ENCODE results near the gene DLL1.
"Not testable (repeated sequence)": the region's sequence is repeated elsewhere in the genome, so short reads cannot be mapped to it uniquely, and the experiment has no call there.

Gene DLL1

GRCh38 chr6:170266061-170266825, 24.6 kb downstream of the DLL1 start:
- peak; percentile 77 for DNase-seq

GRCh38 chr6:170265655-170266054, 25.2 kb downstream of the DLL1 start:
- DNase-seq = peak; percentile 73

GRCh38 chr6:170264644-170265043, 26.2 kb downstream of the DLL1 start:
- not testable (repeated sequence) for DNase-seq

- no peak for DNase-seq
Measured at GRCh38 chr6:170264086-170264485, 26.8 kb downstream of the DLL1 start.

- DNase-seq = no peak
Measured at GRCh38 chr6:170263410-170263809, 27.5 kb downstream of the DLL1 start.

- DNase-seq = no peak
Measured at GRCh38 chr6:170262489-170263088, 28.3 kb downstream of the DLL1 start.

- no peak for DNase-seq
Measured at GRCh38 chr6:170261643-170262488, 29.0 kb downstream of the DLL1 start.

GRCh38 chr6:170260686-170261085, 30.2 kb downstream of the DLL1 start:
- DNase-seq = no peak

- no peak for DNase-seq
Measured at GRCh38 chr6:170259278-170259677, 31.6 kb downstream of the DLL1 start.

- no peak for DNase-seq
Measured at GRCh38 chr6:170258407-170258806, 32.5 kb downstream of the DLL1 start.

- DNase-seq = no peak
Measured at GRCh38 chr6:170257376-170257775, 33.5 kb downstream of the DLL1 start.

- no peak for DNase-seq
Measured at GRCh38 chr6:170256641-170257040, 34.2 kb downstream of the DLL1 start.

GRCh38 chr6:170255426-170256125, 35.3 kb downstream of the DLL1 start:
- DNase-seq = no peak

- no peak for DNase-seq
Measured at GRCh38 chr6:170254315-170255213, 36.3 kb downstream of the DLL1 start.

- no peak for DNase-seq
Measured at GRCh38 chr6:170253910-170254269, 37.0 kb downstream of the DLL1 start.

GRCh38 chr6:170253226-170253909, 37.5 kb downstream of the DLL1 start:
- DNase-seq = no peak

- DNase-seq = no peak
Measured at GRCh38 chr6:170251776-170252571, 38.9 kb downstream of the DLL1 start.

- DNase-seq = no peak
Measured at GRCh38 chr6:170250981-170251775, 39.7 kb downstream of the DLL1 start.

GRCh38 chr6:170250455-170250854, 40.4 kb downstream of the DLL1 start:
- DNase-seq = no peak

GRCh38 chr6:170249817-170250216, 41.1 kb downstream of the DLL1 start:
- no peak for DNase-seq
